Kidney tubule cell (primary cell): ENCODE data around the gene ESYT2.

Experiments used
- DNase-seq: peaks from one replicate; pipeline ENCODE4 v3.0.0-alpha.2; 2018; ENCODE audit warnings: low spot score

The ESYT2 gene

DNA sequence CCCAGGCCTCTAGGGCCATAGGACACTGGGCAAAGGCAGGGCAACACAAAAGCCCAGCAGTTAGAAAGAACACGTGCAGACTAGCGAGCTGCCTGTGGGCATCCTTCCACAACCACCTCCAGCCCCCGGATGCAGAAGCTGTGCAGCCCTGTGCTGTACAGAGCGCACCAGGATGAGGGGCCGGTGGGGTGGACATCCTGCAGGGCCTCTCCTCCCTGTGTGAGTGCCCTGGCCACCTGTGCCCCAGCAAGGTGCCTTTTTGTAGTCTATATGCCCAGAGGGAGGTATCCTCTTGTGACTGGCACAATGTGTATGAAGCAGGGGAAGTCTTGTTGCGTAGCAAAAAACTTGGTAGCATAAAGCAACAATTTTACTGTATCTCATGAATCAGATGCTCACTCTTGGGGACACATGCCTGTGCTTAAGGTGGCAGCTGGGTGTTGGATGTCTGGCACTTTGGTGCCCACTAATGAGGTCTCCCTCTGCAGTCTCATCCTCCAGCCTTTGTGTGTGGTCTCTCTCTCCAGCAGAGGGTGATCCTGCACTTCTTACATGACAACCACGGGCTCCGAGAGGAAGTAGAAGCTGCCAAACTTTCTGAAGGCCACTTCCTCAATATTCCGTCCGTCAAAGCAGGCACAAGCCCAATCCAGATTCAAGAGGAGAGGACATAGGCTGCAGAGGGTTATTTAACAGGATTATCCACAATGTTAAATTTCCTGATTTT, 133.4 kb downstream of the ESYT2 start:
- peak; percentile 68 for DNase-seq

DNA sequence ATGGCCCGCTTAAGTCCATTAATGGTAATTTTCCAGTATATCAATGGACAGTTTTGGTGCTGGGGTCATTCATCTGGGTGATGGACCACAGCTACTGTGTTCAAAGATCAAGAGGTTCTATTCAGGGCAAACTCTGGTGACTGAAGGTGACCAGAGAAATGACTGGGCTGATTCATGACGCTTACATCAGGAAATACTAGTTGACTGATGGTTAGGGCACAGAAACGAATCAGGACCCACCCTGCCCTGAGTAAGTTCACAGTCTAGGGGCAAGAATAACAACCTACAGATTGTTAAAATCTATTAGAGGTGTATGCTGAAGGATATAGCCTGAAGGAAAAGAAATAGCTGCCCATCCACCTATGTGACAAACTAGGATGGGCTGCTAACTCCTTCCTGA, 134.3 kb downstream of the ESYT2 start:
- no peak for DNase-seq

DNA sequence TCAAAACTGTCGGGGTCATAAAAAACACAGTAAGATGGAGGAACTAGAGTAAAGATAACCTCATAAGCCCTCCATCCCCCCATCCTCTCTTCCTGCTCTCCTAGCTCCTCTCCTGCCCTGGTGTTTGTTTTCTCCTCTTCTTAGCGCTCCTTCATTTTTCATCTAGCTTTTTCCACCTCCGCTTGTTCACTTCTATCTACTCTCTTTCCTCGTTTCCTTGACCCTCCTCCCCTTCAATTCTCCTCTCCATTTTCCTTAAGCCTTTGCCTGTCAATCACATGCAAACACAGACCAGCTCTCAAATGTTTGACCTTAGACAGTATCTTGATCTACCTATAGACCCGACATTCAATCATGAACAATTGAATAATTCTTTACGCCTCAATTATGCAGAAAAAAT, 134.7 kb downstream of the ESYT2 start:
- DNase-seq: no peak

DNA sequence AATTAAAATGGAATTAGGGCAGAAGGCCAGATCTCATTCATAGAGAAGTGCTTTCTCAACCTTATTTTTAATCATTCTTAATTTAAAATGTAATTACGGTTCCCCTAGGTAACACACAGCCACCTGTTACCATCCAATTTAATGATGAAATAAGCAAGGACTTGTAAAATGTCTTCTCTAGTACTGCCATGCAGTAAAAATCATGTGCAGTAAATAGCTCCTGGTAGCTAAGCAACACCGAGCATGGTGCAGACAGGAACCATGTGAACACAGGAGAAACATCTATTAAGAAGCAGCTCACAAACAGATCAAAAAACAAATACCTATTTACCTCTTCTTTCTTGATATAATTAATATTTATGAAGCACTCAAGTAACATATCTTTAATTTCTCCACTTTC, 139.8 kb downstream of the ESYT2 start:
- no peak for DNase-seq

DNA sequence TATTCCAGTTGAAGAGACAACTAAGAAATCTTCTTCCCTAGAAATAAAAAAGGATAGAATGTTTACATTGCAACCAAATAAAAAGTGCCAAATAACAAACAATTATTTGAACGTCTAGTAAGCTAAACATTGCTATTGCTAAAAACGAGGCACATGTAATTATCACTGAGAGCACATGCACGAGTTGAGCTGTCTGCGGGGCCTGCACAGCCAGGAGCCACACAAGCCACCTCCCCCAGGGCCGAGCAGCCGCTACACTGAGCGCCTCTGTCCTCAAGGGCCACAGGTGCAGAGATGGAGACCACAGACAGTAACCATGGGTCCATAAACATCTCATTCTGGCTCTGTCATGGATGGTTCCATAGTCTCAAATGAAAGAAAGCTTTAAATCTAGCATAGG, 141.9 kb downstream of the ESYT2 start:
- no peak for DNase-seq

DNA sequence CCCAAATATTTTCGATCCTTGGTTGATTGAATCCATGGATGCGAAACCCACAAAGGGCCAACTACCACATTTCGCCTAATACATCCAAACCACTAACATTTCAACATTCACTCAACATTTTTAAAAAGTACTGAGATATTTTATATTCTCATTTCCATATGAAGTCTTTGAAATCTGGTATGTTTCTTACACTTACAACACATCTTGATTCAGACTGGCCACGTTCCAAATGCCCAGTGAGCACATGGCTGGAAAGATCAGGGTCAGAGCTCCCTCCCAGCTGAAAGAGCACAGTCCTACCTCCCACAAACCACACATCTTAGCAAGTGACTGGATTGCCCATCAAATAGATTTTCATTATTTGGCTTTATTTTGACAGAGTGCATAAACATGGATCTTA, 143.6 kb downstream of the ESYT2 start:
- no peak for DNase-seq

DNA sequence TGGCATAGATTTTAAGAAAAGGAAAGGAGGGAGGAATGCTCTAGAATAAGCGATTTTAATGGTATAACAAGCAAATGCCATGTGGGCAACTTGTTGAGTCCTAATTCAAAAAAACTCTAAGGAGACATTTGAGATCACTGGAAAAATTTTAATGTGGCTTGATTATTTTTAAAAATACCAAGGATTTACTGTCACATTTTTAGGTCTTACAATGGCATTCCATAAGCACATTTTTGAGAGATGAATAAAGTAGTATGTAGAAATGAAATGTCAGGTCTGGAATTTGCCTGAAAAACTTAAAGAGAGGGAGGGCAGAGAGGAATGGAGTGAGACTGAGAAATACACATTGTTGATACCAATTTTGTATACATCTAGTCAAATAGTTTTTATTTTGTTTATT, 145.0 kb downstream of the ESYT2 start:
- DNase-seq: no peak

DNA sequence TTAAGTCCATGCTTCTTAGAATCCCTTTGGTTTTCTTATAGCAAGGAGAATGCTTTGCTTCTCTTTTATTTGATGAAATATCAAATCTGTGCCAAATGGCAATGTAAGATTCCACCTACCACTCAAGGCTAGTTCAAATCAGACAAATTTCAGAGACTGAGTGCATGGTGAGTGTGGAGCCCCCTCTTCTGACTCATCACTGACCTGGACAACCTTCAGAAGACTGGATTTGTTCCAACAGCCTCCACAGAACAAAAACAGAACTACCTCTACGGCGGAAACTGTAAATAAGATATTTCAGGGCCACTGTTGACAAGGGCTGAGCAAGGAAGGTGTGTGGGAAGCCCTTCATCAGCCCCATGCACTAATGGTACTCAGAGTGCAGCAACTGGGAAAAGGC, 145.8 kb downstream of the ESYT2 start:
- no peak for DNase-seq

DNA sequence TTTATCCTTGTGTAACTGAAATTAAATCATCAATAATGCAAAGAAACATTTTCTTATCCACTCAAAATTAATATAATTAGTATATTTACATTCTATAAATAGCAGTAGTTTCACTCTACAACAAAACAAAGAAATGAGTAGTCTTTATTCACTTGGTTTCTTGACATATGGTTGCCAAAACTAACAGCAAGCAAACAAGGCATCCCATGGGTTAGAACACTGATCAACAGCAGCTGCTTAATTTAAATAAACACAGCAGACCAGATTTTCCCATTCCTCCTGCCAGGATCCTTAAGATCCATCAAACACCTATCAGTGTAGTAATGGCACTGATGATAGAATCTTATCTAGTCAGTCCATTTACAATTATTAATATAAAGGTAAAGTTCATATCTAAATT, 146.9 kb downstream of the ESYT2 start:
- no peak for DNase-seq
